Measurements from ENCODE around the gene TTLL13.

Gene TTLL13

GRCh38 chr15:90210593-90210992 lies 38.8 kb upstream of the TTLL13 start:
- no peak for DNase-seq (ENCODE audit: low spot score in 2 of 2)
- Histone ChIP-seq H3K4me3 (no peak overlapping the region), H3K4me1 (no peaks in the 10 kb centered on the region), H3K9me3 (no peaks in the 10 kb centered on the region), H3K36me3 (replicated peaks) (no peaks in the 10 kb centered on the region), H3K27me3 (ENCODE audit: low read depth) (no peaks in the 10 kb centered on the region)
- in situ Hi-C loops (cut with MboI; ENCODE audit: low sequenced_read_pairs): no loop called here

GRCh38 chr15:90211009-90211408 lies 38.3 kb upstream of the TTLL13 start:
- in situ Hi-C loops (cut with MboI; ENCODE audit: low sequenced_read_pairs): no loop called here
- H3K27me3 ChIP-seq (ENCODE audit: low read depth): no peaks in the 10 kb centered on the region
- no peak overlapping the region for H3K4me3 ChIP-seq
- H3K36me3 ChIP-seq (replicated peaks): no peaks in the 10 kb centered on the region
- H3K4me1 ChIP-seq: no peaks in the 10 kb centered on the region
- no peak for DNase-seq (ENCODE audit: low spot score in 2 of 2)
- H3K9me3 ChIP-seq: no peaks in the 10 kb centered on the region

- DNase-seq (ENCODE audit: low spot score in 2 of 2): no peak
- no peaks in the 10 kb centered on the region for H3K4me1 ChIP-seq
- no peaks in the 10 kb centered on the region for H3K36me3 ChIP-seq (replicated peaks)
- no peak overlapping the region for H3K4me3 ChIP-seq
- H3K27me3 ChIP-seq (ENCODE audit: low read depth): no peaks in the 10 kb centered on the region
- in situ Hi-C loops (cut with MboI; ENCODE audit: low sequenced_read_pairs): no loop called here
- H3K9me3 ChIP-seq: no peaks in the 10 kb centered on the region
Observed at GRCh38 chr15:90211440-90212143, 37.8 kb upstream of the TTLL13 start.

- Histone ChIP-seq H3K27me3 (ENCODE audit: low read depth) (no peaks in the 10 kb centered on the region), H3K36me3 (replicated peaks) (no peaks in the 10 kb centered on the region), H3K9me3 (no peaks in the 10 kb centered on the region), H3K4me3 (no peak overlapping the region), H3K4me1 (no peaks in the 10 kb centered on the region)
- no peak for DNase-seq (ENCODE audit: low spot score in 2 of 2)
- in situ Hi-C loops (cut with MboI; ENCODE audit: low sequenced_read_pairs): no loop called here
Observed at GRCh38 chr15:90212221-90213098, 36.9 kb upstream of the TTLL13 start.

DNA sequence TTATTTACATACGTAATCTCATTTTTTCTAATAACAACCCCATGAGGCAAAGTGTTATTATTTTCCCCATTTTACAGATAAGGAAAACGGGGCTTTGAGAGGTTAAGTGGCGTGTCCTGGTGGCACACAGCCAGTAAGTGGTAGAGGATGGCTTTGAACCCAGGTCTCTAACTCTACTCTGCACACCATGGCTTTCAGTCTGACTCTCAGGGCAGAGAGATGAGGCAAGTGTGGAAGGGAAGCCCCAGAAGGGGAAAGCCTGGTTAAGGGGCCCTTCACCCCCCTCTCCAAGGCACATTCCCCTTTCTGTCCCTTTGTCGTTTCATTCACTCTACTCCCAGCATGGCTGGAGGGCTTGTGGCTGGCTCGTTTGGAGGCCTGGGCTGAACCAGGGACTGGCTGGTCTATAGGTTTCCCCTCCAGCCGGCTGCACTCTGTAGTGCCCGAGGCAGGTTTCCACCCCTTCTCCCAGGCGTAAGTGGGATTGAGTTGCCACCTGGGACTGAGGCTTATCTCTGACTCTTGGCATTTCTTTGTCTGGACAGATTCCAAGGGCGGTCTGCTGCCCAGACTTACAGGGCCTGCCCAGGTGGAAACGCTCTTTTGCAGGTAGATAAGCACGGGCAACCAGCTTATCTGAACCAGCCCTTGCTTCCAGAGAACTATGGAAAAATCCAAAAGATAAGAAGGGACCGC lies 36.1 kb upstream of the TTLL13 start:
- no peaks in the 10 kb centered on the region for H3K4me1 ChIP-seq
- no peak overlapping the region for H3K4me3 ChIP-seq
- in situ Hi-C loops (cut with MboI; ENCODE audit: low sequenced_read_pairs): no loop called here
- H3K27me3 ChIP-seq (ENCODE audit: low read depth): no peaks in the 10 kb centered on the region
- H3K36me3 ChIP-seq (replicated peaks): no peaks in the 10 kb centered on the region
- DNase-seq (ENCODE audit: low spot score in 2 of 2): peak in 1 of 2 experiments; percentile 23
- no peaks in the 10 kb centered on the region for H3K9me3 ChIP-seq

DNA sequence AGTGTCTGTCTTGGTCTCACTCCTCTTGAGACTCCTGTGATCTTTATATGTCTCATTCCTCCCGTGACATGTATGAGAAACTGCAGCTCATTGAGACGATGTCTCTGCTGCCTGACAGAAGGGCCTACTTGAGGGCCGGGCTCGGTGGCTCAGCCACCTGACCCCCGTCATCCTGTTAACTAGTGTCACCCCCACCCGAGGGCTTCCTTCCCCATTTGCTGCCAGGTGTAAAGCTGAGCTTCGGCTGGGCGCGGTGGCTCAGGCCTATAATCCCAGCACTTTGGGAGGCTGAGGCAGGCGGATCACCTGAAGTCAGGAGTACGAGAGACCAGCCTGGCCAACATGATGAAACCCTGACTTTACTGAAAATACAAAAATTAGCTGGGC lies 35.5 kb upstream of the TTLL13 start:
- H3K4me1 ChIP-seq: no peaks in the 10 kb centered on the region
- no peak overlapping the region for H3K4me3 ChIP-seq
- in situ Hi-C loops (cut with MboI; ENCODE audit: low sequenced_read_pairs): no loop called here
- DNase-seq (ENCODE audit: low spot score in 2 of 2): no peak
- no peaks in the 10 kb centered on the region for H3K9me3 ChIP-seq
- no peaks in the 10 kb centered on the region for H3K27me3 ChIP-seq (ENCODE audit: low read depth)
- no peaks in the 10 kb centered on the region for H3K36me3 ChIP-seq (replicated peaks)

DNA sequence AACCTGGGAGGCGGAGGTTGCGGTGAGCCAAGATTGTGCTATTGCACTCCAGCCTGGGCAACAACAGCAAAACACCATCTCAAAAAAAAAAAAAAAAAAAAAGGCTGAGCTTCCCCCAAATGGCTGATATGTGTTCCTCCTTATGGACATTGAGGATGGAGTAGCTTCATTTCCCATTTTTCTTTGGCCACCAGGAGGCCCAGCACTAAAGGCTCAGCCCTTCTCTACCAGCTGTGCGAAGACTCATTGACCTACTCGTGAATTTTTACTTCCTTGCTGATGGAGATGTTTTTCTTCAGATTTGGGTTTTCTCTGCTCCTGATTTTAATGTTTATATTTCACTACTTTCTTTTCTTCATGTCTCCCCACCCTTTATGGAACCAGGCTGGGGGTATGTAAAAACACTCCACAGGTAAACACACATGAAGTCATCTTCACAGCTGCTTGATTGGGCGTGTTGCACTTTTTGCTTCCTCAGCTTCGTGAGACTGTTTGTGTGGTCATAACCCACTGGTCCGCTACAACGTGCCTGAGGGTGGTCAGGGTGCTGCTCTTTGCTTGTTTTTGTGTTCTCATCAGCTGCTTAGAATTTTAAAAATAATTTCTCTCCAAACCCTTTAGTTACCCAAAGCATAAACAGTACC lies 34.7 kb upstream of the TTLL13 start:
- H3K4me1 ChIP-seq: no peaks in the 10 kb centered on the region
- no peaks in the 10 kb centered on the region for H3K9me3 ChIP-seq
- DNase-seq (ENCODE audit: low spot score in 2 of 2): no peak
- no peaks in the 10 kb centered on the region for H3K27me3 ChIP-seq (ENCODE audit: low read depth)
- in situ Hi-C loops (cut with MboI; ENCODE audit: low sequenced_read_pairs): loop anchor here (5.0 kb wide), 1 partner anchor 52 kb away; no protein-coding TSS in a partner anchor
- H3K4me3 ChIP-seq: no peak overlapping the region
- no peaks in the 10 kb centered on the region for H3K36me3 ChIP-seq (replicated peaks)

DNA sequence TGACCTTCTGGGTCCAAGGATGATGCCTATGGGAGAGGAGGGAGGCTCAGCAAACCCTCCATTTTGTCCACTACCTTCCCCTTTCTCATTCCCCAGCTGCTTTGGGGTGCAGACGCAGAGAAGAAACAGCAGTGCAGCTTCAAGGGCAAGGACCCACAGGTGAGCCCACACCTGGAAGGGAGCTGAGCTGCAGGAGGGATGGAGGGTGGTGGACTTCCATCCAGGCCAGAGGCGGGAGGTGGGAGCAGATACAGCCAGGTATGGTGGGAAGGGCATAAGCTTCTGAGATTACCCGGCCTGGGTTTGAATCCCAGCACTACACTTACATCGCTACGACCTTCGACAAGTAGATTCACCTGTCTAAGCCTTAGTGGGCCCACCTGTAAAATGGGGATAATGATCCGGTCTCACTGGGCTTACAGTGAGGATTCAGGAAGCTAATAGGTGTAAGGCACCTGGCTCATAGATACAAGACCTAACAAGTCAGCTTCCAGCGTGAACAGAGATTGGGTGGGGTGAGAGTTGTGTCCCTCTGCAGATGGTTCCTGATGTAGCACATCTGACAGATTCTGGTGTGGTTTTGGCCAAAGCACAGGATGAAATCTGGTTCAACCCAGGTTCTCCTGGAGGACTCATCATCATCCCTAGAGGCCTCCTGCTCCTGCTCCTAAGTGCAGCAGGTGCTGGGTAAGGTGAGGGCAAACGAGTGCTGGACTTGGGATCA lies 31.5 kb upstream of the TTLL13 start:
- in situ Hi-C loops (cut with MboI; ENCODE audit: low sequenced_read_pairs): loop anchor here (5.0 kb wide), 1 partner anchor 56 kb away; no protein-coding TSS in a partner anchor
- H3K36me3 ChIP-seq (replicated peaks): no peaks in the 10 kb centered on the region
- no peaks in the 10 kb centered on the region for H3K9me3 ChIP-seq
- DNase-seq (ENCODE audit: low spot score in 2 of 2): no peak
- H3K27me3 ChIP-seq (ENCODE audit: low read depth): no peaks in the 10 kb centered on the region
- H3K4me3 ChIP-seq: no peak overlapping the region
- H3K4me1 ChIP-seq: no peaks in the 10 kb centered on the region

DNA sequence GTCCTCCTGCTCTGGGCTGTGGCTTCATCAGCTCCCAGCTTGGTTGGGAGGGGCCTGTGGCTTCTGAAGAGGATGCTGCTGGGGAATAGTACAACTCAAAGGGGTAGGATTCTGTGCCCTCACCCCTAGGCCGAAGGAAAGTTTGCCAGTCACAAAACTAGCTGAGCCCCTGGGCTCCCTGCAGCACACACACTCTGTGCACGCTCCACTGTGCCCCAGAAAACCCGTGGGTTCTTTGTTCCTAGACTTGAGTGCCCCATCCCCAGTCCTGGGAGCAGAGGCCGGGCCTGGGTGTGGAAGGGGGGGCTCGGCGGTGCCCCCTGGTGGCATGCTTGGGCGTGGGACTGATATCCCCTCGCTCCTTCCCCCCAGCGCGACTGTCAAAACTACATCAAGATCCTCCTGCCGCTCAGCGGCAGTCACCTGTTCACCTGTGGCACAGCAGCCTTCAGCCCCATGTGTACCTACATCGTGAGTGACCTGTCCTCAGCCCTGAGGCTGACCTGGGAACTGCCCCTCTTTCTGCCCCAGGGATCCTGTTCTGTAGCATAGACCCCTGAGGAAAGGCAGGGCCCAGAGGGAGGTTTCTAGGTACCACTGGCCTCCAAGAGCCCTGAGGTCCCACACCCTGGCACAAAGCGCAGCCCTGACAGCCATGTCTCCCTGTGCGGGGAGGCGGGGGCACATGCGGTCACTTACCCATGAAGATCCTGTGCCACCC lies 29.8 kb upstream of the TTLL13 start:
- DNase-seq (ENCODE audit: low spot score in 2 of 2): peak in 1 of 2 experiments; percentile 70
- Histone ChIP-seq H3K4me3 (no peak overlapping the region), H3K9me3 (no peaks in the 10 kb centered on the region), H3K27me3 (ENCODE audit: low read depth) (no peaks in the 10 kb centered on the region), H3K4me1 (no peaks in the 10 kb centered on the region), H3K36me3 (replicated peaks) (peaks cover 4% of the 10 kb centered on the region)
- in situ Hi-C loops (cut with MboI; ENCODE audit: low sequenced_read_pairs): loop anchor here (5.0 kb wide), 1 partner anchor 57 kb away; no protein-coding TSS in a partner anchor

GRCh38 chr15:90221246-90221900 lies 28.0 kb upstream of the TTLL13 start:
- Histone ChIP-seq H3K36me3 (replicated peaks) (peaks cover 16% of the 10 kb centered on the region), H3K9me3 (no peaks in the 10 kb centered on the region), H3K4me3 (no peak overlapping the region), H3K4me1 (no peaks in the 10 kb centered on the region), H3K27me3 (ENCODE audit: low read depth) (no peaks in the 10 kb centered on the region)
- in situ Hi-C loops (cut with MboI; ENCODE audit: low sequenced_read_pairs): no loop called here
- DNase-seq (ENCODE audit: low spot score in 2 of 2): peak; percentile 28 to 78

DNA sequence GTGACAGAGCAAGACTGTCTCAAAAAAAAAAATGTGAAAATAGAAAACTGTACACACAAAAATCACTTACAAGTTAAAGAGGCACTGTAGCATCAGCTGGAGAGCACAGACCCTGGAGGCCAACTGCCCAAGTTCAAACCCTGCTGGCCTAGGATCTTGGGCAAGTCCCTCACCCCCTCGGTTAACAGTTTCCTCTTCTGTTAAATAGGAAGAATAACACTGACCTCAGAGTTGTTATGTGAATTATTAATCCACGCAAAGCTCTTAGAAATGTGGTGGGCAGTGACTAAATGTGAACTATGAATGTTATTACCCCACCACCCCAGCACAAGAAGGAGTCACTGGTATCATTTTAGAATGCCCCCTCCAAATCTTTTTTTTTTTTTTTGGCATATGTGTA lies 26.8 kb upstream of the TTLL13 start:
- H3K4me3 ChIP-seq: no peak overlapping the region
- DNase-seq (ENCODE audit: low spot score in 2 of 2): no peak
- no peaks in the 10 kb centered on the region for H3K9me3 ChIP-seq
- in situ Hi-C loops (cut with MboI; ENCODE audit: low sequenced_read_pairs): no loop called here
- H3K4me1 ChIP-seq: no peaks in the 10 kb centered on the region
- no peaks in the 10 kb centered on the region for H3K27me3 ChIP-seq (ENCODE audit: low read depth)
- peaks cover 16% of the 10 kb centered on the region for H3K36me3 ChIP-seq (replicated peaks)

DNA sequence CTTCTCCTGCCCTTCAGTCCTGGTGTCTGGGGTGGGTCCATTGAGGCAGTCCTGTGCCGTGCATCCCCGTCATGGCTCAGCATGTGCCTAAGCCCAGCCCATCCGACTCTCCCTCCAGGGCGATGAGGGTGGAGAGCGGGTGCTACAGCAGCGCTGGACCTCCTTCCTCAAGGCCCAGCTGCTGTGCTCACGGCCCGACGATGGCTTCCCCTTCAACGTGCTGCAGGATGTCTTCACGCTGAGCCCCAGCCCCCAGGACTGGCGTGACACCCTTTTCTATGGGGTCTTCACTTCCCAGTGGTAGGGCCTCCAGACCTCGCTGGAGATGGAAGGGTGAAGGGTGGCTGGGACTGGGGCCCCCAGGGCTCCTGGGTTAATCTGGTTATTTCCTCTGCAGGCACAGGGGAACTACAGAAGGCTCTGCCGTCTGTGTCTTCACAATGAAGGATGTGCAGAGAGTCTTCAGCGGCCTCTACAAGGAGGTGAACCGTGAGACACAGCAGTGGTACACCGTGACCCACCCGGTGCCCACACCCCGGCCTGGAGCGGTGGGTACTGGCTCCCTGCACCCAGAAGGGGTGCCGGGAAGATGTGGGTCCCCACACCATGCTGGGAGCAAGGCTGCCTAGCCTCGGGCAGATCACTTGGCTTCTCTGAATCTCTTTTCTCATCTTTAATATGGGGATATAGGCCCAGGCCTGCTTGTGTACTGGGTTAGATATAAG lies 25.8 kb upstream of the TTLL13 start:
- no peaks in the 10 kb centered on the region for H3K9me3 ChIP-seq
- no peaks in the 10 kb centered on the region for H3K27me3 ChIP-seq (ENCODE audit: low read depth)
- peaks cover 22% of the 10 kb centered on the region for H3K36me3 ChIP-seq (replicated peaks)
- no peak for DNase-seq (ENCODE audit: low spot score in 2 of 2)
- no peaks in the 10 kb centered on the region for H3K4me1 ChIP-seq
- no peak overlapping the region for H3K4me3 ChIP-seq
- in situ Hi-C loops (cut with MboI; ENCODE audit: low sequenced_read_pairs): no loop called here
